Retina (tissue), 1 donor: ENCODE data around the gene SOBP.
A peak's percentile ranks its signal among the peaks of the same experiment; 100 is the strongest.

Experiments
- DNase-seq: peaks from one replicate; pipeline ENCODE4 v3.0.0-alpha.2; 2016

SOBP gene

DNA sequence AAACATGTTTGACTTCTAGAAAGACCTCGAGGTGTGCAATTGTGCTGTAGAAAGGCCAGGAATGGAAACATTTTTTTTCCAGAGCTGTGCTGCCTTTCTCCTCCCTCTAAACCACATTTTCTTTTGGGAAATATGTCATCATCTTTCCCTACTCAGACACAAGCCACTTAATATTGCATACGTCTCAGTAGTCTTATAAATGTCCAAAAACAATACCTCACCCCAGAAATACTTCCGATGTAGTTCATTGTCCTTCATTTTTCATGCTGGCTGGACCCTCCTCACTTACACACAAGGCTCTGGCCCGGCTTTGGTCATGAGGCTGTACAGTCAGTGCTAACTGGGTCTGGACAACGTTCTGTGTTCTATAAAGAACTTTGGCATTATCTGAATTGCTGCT is 207.8 kb downstream of the SOBP start:
- DNase-seq: no peak

DNA sequence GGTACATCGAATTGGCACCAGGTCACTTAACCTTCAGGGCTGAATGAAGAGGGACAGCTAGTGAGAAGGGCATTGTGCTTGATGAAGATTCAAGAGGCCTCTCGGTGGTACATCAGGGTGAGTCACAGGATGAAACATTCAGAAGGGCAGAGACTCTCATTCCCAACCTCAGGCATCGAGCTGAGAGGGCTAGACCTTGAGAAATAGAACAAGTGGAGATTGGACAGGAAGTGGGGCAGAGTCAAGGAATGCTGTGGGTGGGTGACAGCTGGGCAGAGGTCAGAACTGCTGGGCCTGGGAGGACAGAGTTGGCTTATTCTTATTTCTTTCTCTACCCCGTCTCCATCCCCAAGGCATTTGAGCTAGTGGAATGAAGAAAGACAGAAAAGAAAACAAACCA is 208.2 kb downstream of the SOBP start:
- no peak for DNase-seq

DNA sequence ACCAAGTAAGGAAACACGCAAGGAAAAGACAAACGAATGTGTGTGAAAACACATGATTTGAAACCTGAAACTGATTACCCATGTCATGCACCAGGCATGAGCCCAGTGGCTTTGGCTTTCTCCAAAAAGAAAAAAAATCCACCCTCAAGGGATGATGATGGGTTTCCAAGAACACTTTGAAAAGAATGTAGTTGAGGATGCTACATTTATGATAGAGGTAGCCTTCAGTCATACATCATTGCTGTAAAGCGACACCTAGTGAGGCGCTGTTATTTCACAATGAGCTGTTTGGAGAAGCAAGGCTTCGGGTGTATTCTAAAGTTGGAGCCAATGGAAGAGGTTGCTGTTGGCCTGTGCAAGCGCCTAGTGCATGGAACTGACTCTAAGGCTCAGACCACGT is 209.3 kb downstream of the SOBP start:
- no peak for DNase-seq

DNA sequence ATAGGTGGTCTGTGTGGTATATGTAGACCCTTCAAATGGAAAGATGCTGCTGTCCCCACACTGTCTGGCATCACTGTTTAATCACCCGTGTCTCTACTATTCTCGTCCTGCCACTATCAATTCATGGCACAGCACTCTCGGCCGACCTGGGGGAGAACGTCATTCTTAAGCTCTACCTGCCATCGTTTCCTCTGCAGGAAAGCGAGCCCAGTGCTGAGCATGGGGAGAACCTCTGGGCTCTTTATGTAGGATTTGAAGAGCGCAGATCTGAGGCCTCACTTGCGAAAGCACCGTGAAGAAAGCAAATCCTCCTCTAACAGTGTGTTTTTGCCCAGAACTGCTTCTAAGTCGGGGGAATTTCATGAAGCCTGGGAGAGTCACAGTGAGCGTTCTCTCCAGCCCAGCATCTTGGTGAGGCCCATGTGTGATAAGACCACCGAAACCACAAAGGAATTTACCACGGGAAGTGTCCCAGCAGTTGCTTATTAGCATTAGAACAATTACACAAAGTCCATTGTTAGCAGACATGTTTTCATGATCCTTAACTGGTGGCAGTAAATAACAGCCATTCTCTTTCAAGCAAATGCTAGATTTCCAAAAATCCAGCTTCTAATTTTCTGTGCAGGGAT is 209.9 kb downstream of the SOBP start:
- no peak for DNase-seq

DNA sequence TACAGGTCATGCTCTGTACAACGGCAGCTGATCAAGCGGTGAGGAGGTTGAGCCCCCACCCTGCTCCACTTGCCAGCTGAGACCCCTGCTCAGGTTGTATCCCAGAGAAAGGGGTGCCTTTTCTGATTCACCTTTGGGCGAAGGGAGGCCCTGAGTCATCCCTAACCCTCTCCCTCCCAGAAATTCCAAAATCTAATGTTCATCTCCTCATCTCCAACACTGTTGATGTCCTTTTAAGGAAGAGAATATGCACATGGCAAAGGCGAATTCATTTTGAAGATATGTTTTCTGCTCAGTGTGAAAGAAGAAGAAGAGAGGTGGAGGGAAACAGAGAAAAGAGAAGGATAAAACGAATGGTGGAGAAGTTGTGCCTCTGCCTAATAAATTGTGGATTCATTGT is 213.7 kb downstream of the SOBP start:
- DNase-seq: no peak

DNA sequence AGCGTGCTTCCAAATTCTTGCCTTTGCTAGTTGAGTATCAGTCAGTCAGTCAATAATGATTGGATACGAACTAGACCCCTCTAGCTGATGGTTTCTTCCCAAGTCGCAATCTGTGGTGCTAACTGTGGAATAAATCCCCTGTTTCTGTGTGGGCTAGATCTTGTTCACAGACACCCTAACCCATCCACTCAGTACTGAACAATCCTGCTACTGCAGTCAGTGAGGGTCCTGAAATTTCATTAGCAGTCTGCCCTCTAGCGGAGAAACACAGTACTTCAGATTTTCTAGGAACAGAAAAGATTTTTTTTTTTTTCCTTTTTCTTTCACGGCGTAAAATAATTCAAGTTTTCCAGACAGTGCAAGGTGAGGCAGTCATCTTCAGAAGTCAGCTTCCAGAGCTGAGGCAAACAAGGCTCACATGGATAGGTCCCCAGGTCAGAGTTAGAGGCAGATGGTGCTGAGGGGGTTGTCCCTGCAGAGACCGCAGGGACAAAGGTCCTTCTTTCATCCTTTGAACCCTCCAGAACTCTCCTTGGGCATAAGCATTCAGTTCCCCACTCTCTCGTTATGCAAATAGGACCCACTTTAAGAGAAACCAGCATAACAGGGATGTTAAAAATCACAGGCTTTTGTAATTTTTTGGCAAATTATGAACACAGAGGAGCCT is 214.6 kb downstream of the SOBP start:
- peak; percentile 68 for DNase-seq

DNA sequence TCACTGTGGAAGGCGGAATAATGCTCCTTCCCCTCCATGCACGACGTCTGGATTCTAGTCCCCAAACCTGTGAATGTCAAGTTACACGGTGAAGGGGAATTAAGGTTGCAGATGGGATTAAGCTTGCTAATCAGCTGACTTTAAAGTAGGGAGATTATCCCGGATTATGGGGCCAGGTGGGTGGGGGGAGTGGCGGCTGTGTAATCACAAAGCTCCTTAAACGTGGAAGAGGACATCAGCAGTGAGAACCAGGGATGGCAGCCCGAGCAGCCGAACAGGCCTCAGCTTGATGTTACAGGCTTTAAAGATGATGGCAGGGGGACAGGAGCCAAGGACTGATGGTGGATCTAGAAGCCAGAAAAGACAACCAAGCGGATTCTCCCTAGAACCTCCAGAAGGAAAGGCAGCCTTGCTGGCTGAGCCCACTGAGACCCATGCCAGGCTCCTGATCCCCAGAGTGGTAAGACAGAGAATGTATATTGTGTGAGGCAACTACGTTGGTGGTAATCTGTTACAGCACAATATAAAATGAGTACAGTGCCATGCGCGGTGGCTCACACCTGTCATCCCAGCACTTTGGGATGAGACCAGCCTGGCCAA is 216.7 kb downstream of the SOBP start:
- peak; percentile 26 for DNase-seq

DNA sequence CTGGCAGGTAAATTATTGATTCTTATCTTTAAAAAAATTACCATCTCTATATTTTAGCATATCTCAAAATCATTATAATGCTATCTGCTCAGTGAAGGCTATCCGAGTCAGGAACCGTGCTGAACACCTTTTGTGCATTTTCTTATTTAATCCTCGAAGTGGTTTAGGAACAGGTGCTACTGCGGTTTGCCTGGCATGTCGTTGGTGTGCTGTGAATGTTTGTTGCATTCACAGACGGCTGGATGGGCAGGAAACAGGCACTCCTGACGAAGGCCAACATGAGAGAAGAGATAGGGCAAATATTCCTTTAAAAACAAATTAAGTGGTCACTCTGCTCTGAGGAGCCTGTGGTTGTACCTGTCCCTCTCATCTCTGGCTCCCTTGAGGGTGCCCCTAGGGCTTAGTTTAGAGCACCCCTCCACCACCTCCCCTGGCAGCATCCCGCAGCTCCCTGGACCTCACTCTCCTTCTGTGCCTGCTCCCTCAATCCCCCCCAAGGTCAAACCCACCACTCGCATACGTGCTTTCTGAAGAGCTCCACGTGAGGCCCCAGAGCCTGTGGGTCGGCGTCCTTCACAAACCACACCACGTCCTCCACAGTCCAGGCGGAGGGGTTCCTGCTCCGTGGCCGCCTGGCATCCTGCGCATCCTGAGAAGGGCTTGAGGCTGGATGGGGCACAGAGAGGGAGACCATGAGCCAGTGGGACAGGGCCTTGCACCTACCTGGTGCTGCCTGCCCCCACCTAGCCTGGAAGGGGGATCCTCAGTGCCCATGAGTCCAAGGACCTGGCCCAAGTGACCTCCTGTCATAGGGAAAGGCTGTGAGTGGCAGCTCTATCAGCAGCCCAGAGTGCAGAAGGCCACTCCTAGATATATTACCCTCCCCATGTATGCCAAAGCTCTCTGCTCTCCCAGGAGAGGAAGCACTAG is 217.7 kb downstream of the SOBP start:
- DNase-seq: no peak

DNA sequence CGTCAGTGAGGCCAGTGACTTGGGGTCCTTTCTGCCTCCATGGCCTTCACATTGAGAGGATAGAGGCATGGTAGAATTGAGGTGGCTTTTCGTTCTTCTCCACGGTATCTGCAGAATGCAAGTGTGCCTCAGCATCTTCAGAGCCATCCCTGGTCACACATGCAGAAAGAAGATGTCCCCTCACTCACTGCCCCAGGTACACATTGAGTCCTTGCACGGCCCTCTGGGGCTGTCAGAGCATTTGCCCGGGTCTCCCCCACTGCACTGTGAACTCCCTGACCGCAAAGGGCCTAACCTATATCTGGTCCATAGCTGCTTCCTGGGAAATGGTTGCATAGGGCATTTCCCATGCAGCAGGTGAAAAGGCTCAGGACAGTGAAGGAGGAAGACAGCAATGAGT is 218.5 kb downstream of the SOBP start:
- DNase-seq: no peak

DNA sequence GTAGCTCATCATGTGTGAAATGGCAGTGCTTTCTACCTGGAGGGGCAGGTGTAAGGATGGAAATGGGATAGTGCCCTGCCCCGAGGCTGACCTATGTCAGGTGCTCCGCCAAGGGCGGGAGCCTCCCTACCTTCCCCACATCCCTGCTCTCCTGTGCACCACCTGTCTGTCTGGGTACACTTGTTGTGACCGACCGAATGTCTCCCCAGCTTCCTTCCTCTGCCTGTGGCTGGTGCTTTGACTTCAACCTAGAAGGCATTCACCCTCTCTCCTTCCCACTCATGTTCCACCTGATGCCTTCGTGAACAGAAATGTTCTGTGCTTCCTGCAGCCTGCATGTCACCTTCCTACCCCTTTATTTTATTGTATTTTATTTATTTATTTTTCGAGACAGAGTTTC is 219.4 kb downstream of the SOBP start:
- no peak for DNase-seq
